Endothelial cell of umbilical vein (primary cell): ENCODE results near the gene USP19. TPM values are rescaled to one million over a fixed set of nuclear protein-coding genes. Genes with fewer than 3 reads are reported as not detected.

Experiments
- BruUV-seq: library from RNA; stranded (reverse); fragments of 400-500 nt; replicated peaks from 2 replicates; lab custom pipeline; 2021; lab: Mats Ljungman, UMichigan
- CTCF ChIA-PET: fragments of 300-600, 350-600 bp; sonication (Branson Sonifier 250); formaldehyde crosslinking; loops from one replicate; lab custom pipeline; 2021; ENCODE audit warnings: antibody characterized with exemption, inconsistent platforms; lab: Charles Lee
- POLR2A ChIA-PET: fragments of 300-600, 350-600 bp; sonication (Branson Sonifier 250); formaldehyde crosslinking; loops from one replicate; lab custom pipeline; 2021; ENCODE audit warnings: antibody characterized with exemption, inconsistent platforms; lab: Charles Lee
- DNase-seq: peaks from one replicate; pipeline ENCODE4 v3.0.0-alpha.2; 2011; ENCODE audit warnings: low read depth, low spot score
- FAIRE-seq: peaks from 2 replicates; lab custom pipeline; 2011; peaks lifted over from hg19 to GRCh38; lab: Jason Lieb, UNC
- H2AFZ ChIP-seq: 2 replicates; pipeline ENCODE4 v1.6.0; 2012; ENCODE audit warnings: low read depth, low read length, control low read depth, inconsistent platforms
- H3K27ac ChIP-seq: 2 replicates; pipeline ENCODE4 v1.5.1; 2011; ENCODE audit warnings: low read depth, mild to moderate bottlenecking, control low read depth, low read length, moderate library complexity; ENCODE audit not compliant: insufficient read depth
- H3K27me3 ChIP-seq, 2 experiments: 2 replicates each; pipeline versions ENCODE4 v1.6.0 to v1.6.1; 2011; ENCODE audit warnings: low read length in 2 of 2, mixed read lengths in 1 of 2; ENCODE audit not compliant: control insufficient read depth in 2 of 2, insufficient read depth in 2 of 2
- H3K36me3 ChIP-seq, 2 experiments: 2 replicates in 1 of 2; 3 replicates in 1 of 2; pipeline ENCODE4 v1.5.1; 2011; ENCODE audit warnings: low read length in 2 of 2, mild to moderate bottlenecking in 1 of 2, moderate library complexity in 1 of 2; ENCODE audit not compliant: control insufficient read depth in 2 of 2, insufficient read depth in 2 of 2; ENCODE audit errors: extremely low read depth in 1 of 2
- H3K4me1 ChIP-seq: 3 replicates; pipeline ENCODE4 v1.5.1; 2011; ENCODE audit warnings: mild to moderate bottlenecking, low read length; ENCODE audit not compliant: control insufficient read depth, insufficient read depth; ENCODE audit errors: extremely low read depth
- H3K4me2 ChIP-seq: 2 replicates; pipeline ENCODE4 v1.6.1; 2011; ENCODE audit warnings: low read length, control low read depth, mixed read lengths; ENCODE audit not compliant: insufficient read depth
- H3K4me3 ChIP-seq, 3 experiments: fragments of 200-600 bp in 1 of 3; sonication (generic), shearing (Covaris generic) in 1 of 3; replicated peaks in 1 of 3; 2 replicates each; pipeline ENCODE4 v1.5.1; 2011 to 2016; ENCODE audit warnings: control low read depth in 3 of 3, low read length in 3 of 3, mild to moderate bottlenecking in 2 of 3, inconsistent platforms in 1 of 3, low read depth in 1 of 3, moderate library complexity in 1 of 3; ENCODE audit not compliant: insufficient read depth in 1 of 3
- H3K79me2 ChIP-seq: 2 replicates; pipeline ENCODE4 v1.6.0; 2012; ENCODE audit warnings: low read length, inconsistent platforms; ENCODE audit not compliant: control insufficient read depth, insufficient read depth
- H3K9ac ChIP-seq: replicated peaks from 2 replicates; pipeline ENCODE3; 2011; ENCODE audit warnings: low read length, control low read depth; ENCODE audit not compliant: insufficient read depth; ENCODE audit errors: extremely low read depth
- H3K9me1 ChIP-seq: replicated peaks from 3 replicates; pipeline ENCODE4 v1.6.0; 2011; ENCODE audit warnings: mild to moderate bottlenecking, low read length; ENCODE audit not compliant: control insufficient read depth, insufficient read depth; ENCODE audit errors: extremely low read depth
- H3K9me3 ChIP-seq: replicated peaks from 2 replicates; pipeline ENCODE4 v1.5.1; 2012; ENCODE audit warnings: low read length, inconsistent platforms; ENCODE audit not compliant: control insufficient read depth, insufficient read depth
- H4K20me1 ChIP-seq: replicated peaks from 2 replicates; pipeline ENCODE3; 2011; ENCODE audit warnings: mild to moderate bottlenecking, low read length; ENCODE audit not compliant: control insufficient read depth, insufficient read depth; ENCODE audit errors: extremely low read depth
- CTCF ChIP-seq, 2 donors: IDR thresholded peaks; 1 replicate in 1 of 2; 2 replicates in 1 of 2; pipeline ENCODE4 v1.5.1; 2011; ENCODE audit warnings: low read length in 2 of 2, mild to moderate bottlenecking in 2 of 2, moderate library complexity in 2 of 2, control low read depth in 1 of 2, inconsistent platforms in 1 of 2, low read depth in 1 of 2; ENCODE audit not compliant: insufficient read depth in 1 of 2; ENCODE audit errors: extremely low read depth in 1 of 2
- EZH2 ChIP-seq: IDR thresholded peaks from 2 replicates; pipeline ENCODE4 v1.6.1; 2012; ENCODE audit warnings: borderline replicate concordance, low read depth, mild to moderate bottlenecking, moderate library complexity, low read length, inconsistent platforms; ENCODE audit not compliant: severe bottlenecking
- FOS ChIP-seq: IDR thresholded peaks from 2 replicates; pipeline ENCODE4 v1.6.1; 2011; ENCODE audit warnings: mild to moderate bottlenecking, low read length, moderate library complexity, borderline replicate concordance; ENCODE audit not compliant: insufficient read depth
- GATA2 ChIP-seq: IDR thresholded peaks from 2 replicates; pipeline ENCODE4 v1.7.0; 2011; ENCODE audit warnings: low read depth, mild to moderate bottlenecking, moderate library complexity, mixed read lengths, low read length; ENCODE audit not compliant: insufficient read length, insufficient read depth
- JUN ChIP-seq: IDR thresholded peaks from 2 replicates; pipeline ENCODE4 v1.6.1; 2011; ENCODE audit warnings: borderline replicate concordance, low read depth; ENCODE audit not compliant: insufficient read length, insufficient read depth
- MAX ChIP-seq: IDR thresholded peaks from 2 replicates; pipeline ENCODE4 v1.6.1; 2011; ENCODE audit not compliant: insufficient read depth, insufficient read length
- MYC ChIP-seq: IDR thresholded peaks from one replicate; pipeline ENCODE4 v1.6.1; 2011; ENCODE audit warnings: mild to moderate bottlenecking, low read depth, low read length
- POLR2A ChIP-seq: IDR thresholded peaks from 2 replicates; pipeline ENCODE4 v1.6.1; 2012; ENCODE audit warnings: low read depth, mild to moderate bottlenecking, control low read depth, low read length
- POLR2AphosphoS5 ChIP-seq: IDR thresholded peaks from 2 replicates; pipeline ENCODE4 v1.6.1; 2012; ENCODE audit warnings: low read depth, mild to moderate bottlenecking, control low read depth, low read length, moderate library complexity; ENCODE audit not compliant: insufficient read depth
- dilution Hi-C: fragments of 300-500 bp; cut with MboI; formaldehyde crosslinking; loops from one replicate; pipeline ENCODE4 v1.15.0; 2019; ENCODE audit warnings: low sequenced_read_pairs; ENCODE audit not compliant: extremely low pct_ligation_motif_present
- intact Hi-C: fragments of 100-400 bp; cut with micrococcal nuclease; formaldehyde crosslinking; loops from one replicate; pipeline ENCODE4 v1.10.0; 2022
- polyA plus RNA-seq, 4 experiments: library from polyadenylated mRNA; depleted of rRNA in 3 of 4; stranded (reverse) in 3 of 4; unstranded in 1 of 4; fragments of >200 nt; gene quantifications; 2 replicates each; pipeline versions ENCODE4 v1.2.1 to v1.2.3, GENCODE V29; 2011 to 2012; ENCODE audit warnings: missing spikeins in 1 of 4
- total RNA-seq: library from RNA; stranded (reverse); gene quantifications from 2 replicates; pipeline ENCODE4 v1.2.3, GENCODE V29; 2021

The USP19 gene
- total and polyA plus RNA-seq, 2 donors (not counting 3 experiments of a cell fraction or from before 2014, with no cell fraction given): 31.3 to 39.1 TPM

- Histone ChIP-seq H3K4me3 (no peak overlapping the region), H3K4me1 (peaks cover 15% of the 10 kb centered on the region), H3K9me1 (no peaks in the 10 kb centered on the region), H3K4me2 (no peak overlapping the region), H3K79me2 (peaks cover 22% of the 10 kb centered on the region), H3K9ac (no peak overlapping the region), H3K9me3 (no peaks in the 10 kb centered on the region), H3K36me3 (peaks cover 2 to 16% of the 10 kb centered on the region in 2 experiments), H3K27me3 (no peaks in the 10 kb centered on the region), H2AFZ (no peak overlapping the region), H4K20me1 (no peaks in the 10 kb centered on the region), H3K27ac (no peak overlapping the region)
- ChIA-PET CTCF (no interaction called here), POLR2A (no interaction called here)
- no peak for FAIRE-seq
- no peak for DNase-seq
- TF ChIP-seq FOS: no peak
- TF ChIP-seq CTCF (IDR thresholded peaks at IDR 0.05; ENCODE audit: extremely low read depth in 1 of 2, insufficient read depth in 1 of 2, low read depth in 1 of 2, low read length in 2 of 2): no peak
- TF ChIP-seq POLR2A: no peak
- no peak for TF ChIP-seq EZH2
- no peak for TF ChIP-seq MAX
- no peak for TF ChIP-seq GATA2
- TF ChIP-seq MYC: no peak
- TF ChIP-seq POLR2AphosphoS5: no peak
- TF ChIP-seq JUN: no peak
- intact Hi-C loops: no loop called here
- no TSS peak for BruUV-seq
- dilution Hi-C loops: no loop called here
These were observed 42.3 kb upstream of the USP19 start for GRCh38 chr3:49162751-49163419.
